ENCODE results near the gene EEF2KMT.
"Not testable (repeated sequence)": the region's sequence is repeated elsewhere in the genome, so short reads cannot be mapped to it uniquely, and the experiment has no call there.

Gene EEF2KMT

GRCh38 chr16:5095145-5095830 lies 2.3 kb downstream of the EEF2KMT start:
- DNase-seq (ENCODE audit: low spot score): not testable (repeated sequence)

- not testable (repeated sequence) for DNase-seq (ENCODE audit: low spot score)
Measured at GRCh38 chr16:5093746-5094145, 3.8 kb downstream of the EEF2KMT start.

GRCh38 chr16:5093081-5093480 lies 4.5 kb downstream of the EEF2KMT start:
- not testable (repeated sequence) for DNase-seq (ENCODE audit: low spot score)

GRCh38 chr16:5090592-5090991 lies 7.0 kb downstream of the EEF2KMT start:
- not testable (repeated sequence) for DNase-seq (ENCODE audit: low spot score)

- DNase-seq (ENCODE audit: low spot score): not testable (repeated sequence)
Measured at GRCh38 chr16:5089911-5090555, 7.6 kb downstream of the EEF2KMT start.

GRCh38 chr16:5088936-5089335 lies 8.7 kb downstream of the EEF2KMT start:
- not testable (repeated sequence) for DNase-seq (ENCODE audit: low spot score)

- DNase-seq (ENCODE audit: low spot score): not testable (repeated sequence)
Measured at GRCh38 chr16:5088086-5088790, 9.4 kb downstream of the EEF2KMT start.

GRCh38 chr16:5085716-5086115 lies 11.9 kb downstream of the EEF2KMT start:
- not testable (repeated sequence) for DNase-seq (ENCODE audit: low spot score)

GRCh38 chr16:5084802-5085201 lies 12.8 kb downstream of the EEF2KMT start:
- peak; percentile 42 for DNase-seq (ENCODE audit: low spot score)

GRCh38 chr16:5084099-5084731 lies 13.4 kb downstream of the EEF2KMT start:
- not testable (repeated sequence) for DNase-seq (ENCODE audit: low spot score)

GRCh38 chr16:5083646-5084045 lies 13.9 kb downstream of the EEF2KMT start:
- not testable (repeated sequence) for DNase-seq (ENCODE audit: low spot score)

GRCh38 chr16:5080996-5081395 lies 16.6 kb downstream of the EEF2KMT start:
- not testable (repeated sequence) for DNase-seq (ENCODE audit: low spot score)

GRCh38 chr16:5080461-5080860 lies 17.1 kb downstream of the EEF2KMT start:
- DNase-seq (ENCODE audit: low spot score): not testable (repeated sequence)

GRCh38 chr16:5078626-5079025 lies 19.0 kb downstream of the EEF2KMT start:
- no peak for DNase-seq (ENCODE audit: low spot score)

GRCh38 chr16:5077304-5077703 lies 20.3 kb downstream of the EEF2KMT start:
- DNase-seq (ENCODE audit: low spot score): no peak

- DNase-seq (ENCODE audit: low spot score): no peak
Measured at GRCh38 chr16:5075637-5076036, 22.0 kb downstream of the EEF2KMT start.

- DNase-seq (ENCODE audit: low spot score): not testable (repeated sequence)
Measured at GRCh38 chr16:5073771-5074170, 23.8 kb downstream of the EEF2KMT start.

- no peak for DNase-seq (ENCODE audit: low spot score)
Measured at GRCh38 chr16:5073279-5073629, 24.3 kb downstream of the EEF2KMT start.

GRCh38 chr16:5072334-5073278 lies 25.0 kb downstream of the EEF2KMT start:
- DNase-seq (ENCODE audit: low spot score): no peak

- peak; percentile 89 for DNase-seq (ENCODE audit: low spot score)
Measured at GRCh38 chr16:5071681-5072333, 25.8 kb downstream of the EEF2KMT start, which contains the start of gene ALG1. Gene ALG1 (plus strand): TSS chr16:5071843. CDS start chr16:5071850, 7 bp downstream.

GRCh38 chr16:5071341-5071680 lies 26.3 kb downstream of the EEF2KMT start:
- no peak for DNase-seq (ENCODE audit: low spot score)

Measured in COLO829 (cell line).